Effector memory CD8-positive, alpha-beta T cell (primary cell): ENCODE measurements around the gene HDDC3.
"Not testable (repeated sequence)": the region's sequence is repeated elsewhere in the genome, so short reads cannot be mapped to it uniquely, and the experiment has no call there.

Experiments used
- ATAC-seq: fragments of 150-1000 bp; cut with Tn5 transposase; replicated peaks from 2 replicates; pipeline ENCODE4 v1.10.0; 2021; ENCODE audit warnings: mild to moderate bottlenecking, moderate library complexity
- DNase-seq, 3 experiments: peaks; one replicate each; pipeline ENCODE4 v3.0.0; 2021
- H3K27ac Mint-ChIP-seq, 2 donors: one replicate each; pipeline ENCODE4 v1.8.0; 2022; ENCODE audit warnings: mild to moderate bottlenecking in 2 of 2, mixed read lengths in 2 of 2, moderate library complexity in 2 of 2
- H3K27me3 Mint-ChIP-seq, 2 donors: one replicate each; pipeline ENCODE4 v1.8.0; 2022; ENCODE audit warnings: mixed read lengths in 2 of 2
- H3K36me3 Mint-ChIP-seq: one replicate; pipeline ENCODE4 v1.8.0; 2022; ENCODE audit warnings: mild to moderate bottlenecking, moderate library complexity, mixed read lengths; ENCODE audit not compliant: insufficient read depth
- H3K4me1 Mint-ChIP-seq, 2 donors: one replicate each; pipeline ENCODE4 v1.8.0; 2022; ENCODE audit warnings: low read depth in 2 of 2, mixed read lengths in 2 of 2
- H3K4me3 Mint-ChIP-seq, 2 donors: one replicate each; pipeline ENCODE4 v1.8.0; 2022; ENCODE audit warnings: mild to moderate bottlenecking in 2 of 2, mixed read lengths in 2 of 2, moderate library complexity in 2 of 2
- H3K9me3 Mint-ChIP-seq, 2 donors: one replicate each; pipeline ENCODE4 v1.8.0; 2022; ENCODE audit warnings: mixed read lengths in 2 of 2

Gene HDDC3

DNA sequence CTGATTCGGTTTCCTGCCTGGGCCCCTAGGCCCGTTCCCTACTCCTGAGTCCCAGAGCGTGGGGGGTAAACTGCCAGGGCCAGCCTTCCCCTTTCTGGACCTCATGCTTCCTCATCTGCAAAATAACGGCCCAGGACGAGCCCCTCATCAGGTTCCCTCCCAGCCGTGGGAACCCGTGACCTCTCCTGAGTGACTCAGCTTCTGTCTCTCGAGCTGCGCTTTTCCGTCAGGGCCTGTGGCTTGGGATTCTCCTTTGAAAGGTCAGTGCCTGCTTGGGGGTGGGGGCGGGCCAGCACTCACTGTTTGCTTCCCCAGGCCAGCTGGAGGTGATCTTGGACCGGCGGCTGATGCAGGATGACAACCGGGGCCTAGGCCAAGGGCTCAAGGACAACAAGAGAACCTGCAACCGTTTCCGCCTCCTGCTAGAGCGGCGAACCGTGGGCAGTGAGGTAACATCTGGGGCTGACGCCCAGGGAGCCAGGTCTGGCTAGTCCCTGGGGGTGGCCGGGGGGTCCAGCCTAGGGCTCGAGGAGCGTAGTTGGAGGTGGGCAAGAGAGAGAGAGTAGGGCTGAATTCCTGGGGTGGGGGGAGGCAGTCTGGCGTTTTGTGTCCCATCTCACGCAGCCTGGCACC lies 16.4 kb downstream of the HDDC3 start:
- no peaks in the 10 kb centered on the region for H3K9me3 Mint-ChIP-seq
- DNase-seq (no peak), ATAC-seq (peak; percentile 32)
- H3K4me3 Mint-ChIP-seq = no peak overlapping the region
- peaks cover 4 to 5% of the 10 kb centered on the region in 2 donors for H3K4me1 Mint-ChIP-seq
- peaks cover 60% of the 10 kb centered on the region for H3K36me3 Mint-ChIP-seq
- no peaks in the 10 kb centered on the region for H3K27me3 Mint-ChIP-seq
- peak overlapping the region in 1 of 2 donors; percentile 78 for H3K27ac Mint-ChIP-seq

DNA sequence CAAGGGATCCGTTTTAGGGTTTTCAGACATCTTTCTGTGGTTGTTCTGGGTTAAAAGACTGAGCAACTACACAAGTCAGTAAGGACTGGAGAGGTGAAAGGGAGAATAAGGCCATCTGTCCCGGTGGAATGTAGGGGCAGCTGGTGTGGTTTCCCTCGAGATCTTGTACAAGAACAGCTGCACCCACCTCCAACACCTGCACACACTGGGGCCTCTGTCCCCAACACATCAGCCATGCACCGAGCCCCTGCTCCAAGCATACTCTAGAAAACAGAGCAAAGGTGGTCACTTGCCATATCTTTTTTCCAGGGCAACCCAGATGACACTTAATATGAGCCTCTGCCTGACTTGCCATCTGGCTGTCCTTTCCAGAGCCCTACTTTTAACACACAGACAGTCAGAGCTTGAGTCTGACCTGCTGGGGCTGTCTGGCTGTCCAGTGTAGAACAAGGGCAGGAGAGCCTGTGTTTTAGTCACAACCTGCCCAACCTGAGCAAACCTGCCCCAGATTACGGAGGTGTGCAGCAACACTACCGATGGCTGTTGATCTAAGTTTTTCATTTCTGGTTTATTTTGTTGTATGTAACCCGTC lies 17.0 kb downstream of the HDDC3 start:
- ATAC-seq (no peak), DNase-seq (no peak)
- no peaks in the 10 kb centered on the region for H3K27me3 Mint-ChIP-seq
- peaks cover 58% of the 10 kb centered on the region for H3K36me3 Mint-ChIP-seq
- no peaks in the 10 kb centered on the region for H3K9me3 Mint-ChIP-seq
- peak overlapping the region; percentile 16 to 78 for H3K27ac Mint-ChIP-seq
- peaks cover 4 to 5% of the 10 kb centered on the region in 2 donors for H3K4me1 Mint-ChIP-seq
- no peak overlapping the region for H3K4me3 Mint-ChIP-seq

DNA sequence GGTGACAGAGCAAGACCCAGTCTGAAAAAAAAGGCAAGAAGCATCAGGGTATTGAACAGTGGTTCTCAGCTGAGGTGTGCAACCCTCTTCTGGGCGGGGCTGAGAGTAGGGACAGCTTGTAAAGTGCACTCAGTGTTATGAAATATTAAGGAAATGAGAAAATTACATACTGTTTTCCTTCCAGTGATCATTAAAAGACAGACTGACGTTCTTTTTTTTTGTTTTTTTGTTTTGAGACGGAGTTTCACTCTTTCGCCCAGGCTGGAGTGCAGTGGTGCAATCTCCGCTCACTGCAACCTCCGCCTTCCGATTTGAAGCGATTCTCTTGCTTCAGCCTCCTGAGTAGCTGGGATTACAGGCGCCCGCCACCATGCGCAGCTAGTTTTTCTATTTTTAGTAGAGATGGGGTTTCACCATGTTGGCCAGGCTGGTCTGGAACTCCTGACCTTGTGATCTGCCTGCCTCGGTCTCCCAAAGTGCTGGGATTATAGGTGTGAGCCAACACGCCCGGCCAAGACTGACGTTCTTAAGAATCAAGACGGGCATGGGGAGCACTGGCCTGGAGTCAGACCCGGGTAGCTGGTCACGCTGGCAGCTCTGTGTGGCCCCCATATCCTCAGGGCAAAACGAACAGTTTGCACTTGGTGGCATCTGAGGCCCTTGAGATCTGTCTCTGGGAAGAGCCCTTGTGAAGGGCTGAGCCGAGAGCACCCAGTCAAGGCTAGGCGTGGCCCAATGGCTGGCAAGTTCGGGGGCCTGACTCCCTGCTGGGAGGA lies 17.9 kb downstream of the HDDC3 start:
- no peak overlapping the region for H3K4me3 Mint-ChIP-seq
- no peak for DNase-seq
- ATAC-seq = no peak
- H3K4me1 Mint-ChIP-seq = peaks cover 4 to 5% of the 10 kb centered on the region in 2 donors
- peak overlapping the region; percentile 16 to 55 for H3K27ac Mint-ChIP-seq
- H3K27me3 Mint-ChIP-seq = no peaks in the 10 kb centered on the region
- H3K36me3 Mint-ChIP-seq = peaks cover 60% of the 10 kb centered on the region
- H3K9me3 Mint-ChIP-seq = no peaks in the 10 kb centered on the region

DNA sequence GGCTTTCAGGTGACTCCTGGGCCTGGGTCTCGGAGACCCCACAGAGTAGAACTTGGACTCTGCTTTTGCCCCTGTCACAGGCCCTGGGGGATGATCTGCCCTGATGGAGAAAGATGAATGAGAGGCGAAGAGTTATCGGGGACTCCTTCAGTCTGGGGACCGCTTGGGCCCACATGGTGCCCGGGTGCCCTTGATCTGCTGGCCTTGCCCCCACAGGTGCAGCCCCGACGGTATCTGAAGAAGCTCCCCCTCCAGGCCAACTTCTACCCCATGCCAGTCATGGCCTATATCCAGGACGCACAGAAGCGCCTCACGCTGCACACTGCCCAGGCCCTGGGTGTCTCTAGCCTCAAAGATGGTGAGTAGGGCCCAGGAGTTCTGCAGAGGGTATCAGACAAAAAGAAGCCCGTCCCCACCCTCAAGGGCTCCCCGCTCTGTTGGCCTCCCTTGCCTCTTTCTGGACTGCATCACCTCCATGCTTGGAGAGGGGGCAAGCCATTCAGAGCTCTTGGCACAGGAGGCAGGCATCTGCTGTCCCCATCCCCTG lies 18.9 kb downstream of the HDDC3 start:
- H3K27ac Mint-ChIP-seq = peak overlapping the region in 1 of 2 donors; percentile 29
- no peaks in the 10 kb centered on the region for H3K27me3 Mint-ChIP-seq
- H3K9me3 Mint-ChIP-seq = no peaks in the 10 kb centered on the region
- H3K4me3 Mint-ChIP-seq = no peak overlapping the region
- ATAC-seq = no peak
- peaks cover 4 to 5% of the 10 kb centered on the region in 2 donors for H3K4me1 Mint-ChIP-seq
- DNase-seq = no peak
- peaks cover 65% of the 10 kb centered on the region for H3K36me3 Mint-ChIP-seq

DNA sequence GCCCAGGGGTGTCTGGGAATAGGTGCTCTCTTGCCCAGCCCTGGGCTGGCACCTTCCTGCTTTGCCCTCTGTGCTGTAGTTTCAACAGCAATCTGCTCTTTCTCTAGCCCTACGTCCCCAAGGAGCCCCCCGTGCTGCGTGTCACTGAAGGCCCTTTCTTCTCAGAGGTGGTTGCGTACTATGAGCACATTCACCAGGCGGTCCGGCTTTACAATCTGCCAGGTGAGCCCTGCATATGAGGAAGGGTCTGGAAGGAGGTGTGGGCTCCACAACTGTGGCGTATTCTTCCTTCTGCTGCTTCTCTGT lies 19.6 kb downstream of the HDDC3 start:
- H3K4me1 Mint-ChIP-seq = peaks cover 4 to 5% of the 10 kb centered on the region in 2 donors
- ATAC-seq (no peak), DNase-seq (no peak)
- no peaks in the 10 kb centered on the region for H3K9me3 Mint-ChIP-seq
- peak overlapping the region in 1 of 2 donors; percentile 29 for H3K27ac Mint-ChIP-seq
- H3K4me3 Mint-ChIP-seq = no peak overlapping the region
- no peaks in the 10 kb centered on the region for H3K27me3 Mint-ChIP-seq
- H3K36me3 Mint-ChIP-seq = peaks cover 61% of the 10 kb centered on the region

DNA sequence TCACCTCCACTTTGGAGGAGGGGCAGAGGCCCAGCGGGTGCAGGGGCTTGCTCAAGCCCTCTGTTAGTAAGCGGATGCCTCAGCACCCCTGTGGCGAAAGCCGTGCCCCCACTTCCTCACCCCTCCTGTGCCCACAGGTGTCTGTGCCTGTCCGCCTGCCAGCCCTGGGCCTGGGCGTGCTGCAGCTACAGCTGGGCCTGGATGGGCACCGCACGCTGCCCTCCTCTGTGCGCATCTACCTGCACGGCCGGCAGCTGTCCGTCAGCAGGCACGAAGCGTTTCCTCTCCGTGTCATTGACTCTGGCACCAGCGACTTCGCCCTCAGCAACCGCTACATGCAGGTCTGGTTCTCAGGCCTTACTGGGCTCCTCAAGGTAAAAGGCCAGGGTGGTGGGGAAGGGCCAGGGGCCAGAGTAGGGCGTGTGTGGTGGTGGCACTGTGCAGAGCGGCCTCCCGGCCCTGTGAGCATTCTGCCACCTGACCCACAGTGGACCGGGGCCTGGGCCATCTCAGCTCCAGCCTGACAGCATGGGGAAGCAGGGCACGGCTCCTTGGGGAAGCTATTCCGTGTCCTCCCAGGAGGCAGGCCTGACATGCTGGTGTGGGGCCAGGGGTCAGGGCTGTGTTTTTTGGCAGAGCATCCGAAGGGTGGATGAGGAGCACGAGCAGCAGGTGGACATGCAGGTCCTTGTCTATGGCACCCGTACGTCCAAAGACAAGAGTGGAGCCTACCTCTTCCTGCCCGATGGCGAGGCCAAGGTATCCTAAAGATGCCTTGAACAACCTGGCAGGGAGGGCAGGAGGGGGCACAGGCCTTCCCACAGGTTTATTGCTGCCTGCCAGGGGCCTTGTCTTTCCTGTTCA lies 20.2 kb downstream of the HDDC3 start:
- Mint-ChIP-seq H3K9me3 (no peaks in the 10 kb centered on the region), H3K36me3 (peaks cover 55% of the 10 kb centered on the region)

DNA sequence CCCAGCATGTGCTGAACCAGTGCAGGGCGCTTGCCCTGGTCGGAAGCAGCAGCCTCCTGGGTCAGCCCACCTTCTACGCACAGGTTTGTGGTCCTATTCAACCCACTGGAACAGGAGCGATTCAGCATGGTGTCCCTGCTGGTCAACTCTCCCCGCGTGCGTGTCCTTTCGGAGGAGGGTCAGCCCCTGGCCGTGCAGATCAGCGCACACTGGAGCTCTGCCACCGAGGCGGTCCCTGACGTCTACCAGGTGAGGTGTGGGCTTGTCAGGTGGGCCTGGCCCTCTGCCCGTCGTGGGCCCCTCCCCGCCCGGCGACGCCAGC lies 21.1 kb downstream of the HDDC3 start:
- H3K27me3 Mint-ChIP-seq = no peaks in the 10 kb centered on the region
- no peak for DNase-seq

More for the DNA sequence above, 20.2 kb downstream of the HDDC3 start:
- DNase-seq (no peak), ATAC-seq (no peak)
- H3K4me3 Mint-ChIP-seq = no peak overlapping the region
- H3K27ac Mint-ChIP-seq = peak overlapping the region in 1 of 2 donors; percentile 29
- H3K27me3 Mint-ChIP-seq = no peaks in the 10 kb centered on the region
- peaks cover 1 to 5% of the 10 kb centered on the region in 2 donors for H3K4me1 Mint-ChIP-seq

DNA sequence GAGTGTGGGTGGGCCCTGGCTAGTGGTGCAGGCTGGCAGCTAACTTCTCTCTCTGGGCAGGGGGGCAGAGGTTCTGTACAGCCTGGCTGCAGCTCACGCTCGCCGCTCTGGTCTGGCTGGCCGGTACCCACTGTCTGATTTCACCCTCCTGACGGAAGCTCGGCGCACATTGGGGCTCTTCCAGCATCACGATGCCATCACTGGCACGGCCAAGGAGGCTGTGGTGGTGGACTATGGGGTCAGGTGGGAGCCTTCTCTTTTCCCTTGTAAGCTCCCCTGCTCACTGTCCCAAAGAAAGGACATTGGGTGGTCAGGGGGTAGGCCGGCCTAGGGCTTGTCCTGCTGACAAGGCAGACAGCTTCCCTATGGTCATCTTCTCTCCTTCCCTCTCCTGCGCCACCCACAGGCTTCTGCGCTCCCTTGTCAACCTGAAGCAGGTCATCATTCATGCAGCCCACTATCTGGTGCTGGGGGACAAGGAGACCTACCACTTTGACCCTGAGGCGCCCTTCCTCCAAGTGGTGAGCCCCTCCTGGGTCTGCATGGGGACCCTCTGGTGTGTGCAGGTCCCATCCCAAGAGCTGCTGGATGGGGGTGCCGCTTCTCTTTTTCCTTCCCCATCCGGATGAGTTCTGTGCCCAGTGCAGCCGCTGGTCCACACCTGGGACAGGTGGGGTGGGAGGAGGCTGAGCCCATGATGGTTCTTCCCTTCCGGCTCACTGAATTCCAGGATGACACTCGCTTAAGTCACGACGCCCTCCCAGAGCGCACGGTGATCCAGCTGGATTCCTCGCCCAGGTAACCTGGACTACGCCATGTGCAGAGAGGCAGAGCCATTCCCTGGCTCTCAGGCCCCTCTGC lies 21.7 kb downstream of the HDDC3 start:
- H3K4me1 Mint-ChIP-seq = peaks cover 2 to 4% of the 10 kb centered on the region in 2 donors
- no peaks in the 10 kb centered on the region for H3K27me3 Mint-ChIP-seq
- ATAC-seq = no peak
- no peak for DNase-seq
- H3K36me3 Mint-ChIP-seq = peaks cover 55% of the 10 kb centered on the region
- H3K9me3 Mint-ChIP-seq = no peaks in the 10 kb centered on the region
- H3K27ac Mint-ChIP-seq = peak overlapping the region in 1 of 2 donors; percentile 55
- H3K4me3 Mint-ChIP-seq = no peak overlapping the region

More for the DNA sequence above, 21.1 kb downstream of the HDDC3 start:
- H3K4me1 Mint-ChIP-seq = no peaks in the 10 kb centered on the region
- H3K36me3 Mint-ChIP-seq = peaks cover 54% of the 10 kb centered on the region
- H3K9me3 Mint-ChIP-seq = no peaks in the 10 kb centered on the region
- no peak for ATAC-seq
- no peak overlapping the region for H3K4me3 Mint-ChIP-seq
- H3K27ac Mint-ChIP-seq = no peak overlapping the region

DNA sequence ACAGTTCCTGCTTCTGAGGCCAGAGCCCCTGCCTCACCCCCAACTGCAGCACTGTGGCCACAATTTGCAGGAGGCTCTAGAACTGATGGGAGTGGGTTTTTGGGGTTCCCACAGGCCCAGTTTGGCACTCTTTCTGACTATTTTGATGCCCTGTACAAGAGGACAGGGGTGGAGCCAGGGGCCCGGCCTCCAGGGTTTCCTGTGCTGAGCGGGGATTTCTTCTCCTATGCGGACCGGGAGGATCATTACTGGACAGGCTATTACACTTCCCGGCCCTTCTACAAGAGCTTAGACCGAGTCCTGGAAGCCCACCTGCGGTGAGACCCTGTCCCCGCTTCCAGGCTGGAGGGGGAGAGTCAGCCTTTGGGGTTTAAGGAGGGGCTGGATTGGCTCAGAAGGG lies 22.4 kb downstream of the HDDC3 start:
- Mint-ChIP-seq H3K4me3 (no peak overlapping the region), H3K36me3 (peaks cover 58% of the 10 kb centered on the region), H3K4me1 (peaks cover 7 to 8% of the 10 kb centered on the region in 2 donors), H3K9me3 (no peaks in the 10 kb centered on the region), H3K27ac (peak overlapping the region in 1 of 2 donors; percentile 55), H3K27me3 (no peaks in the 10 kb centered on the region)
- DNase-seq = no peak
- no peak for ATAC-seq

DNA sequence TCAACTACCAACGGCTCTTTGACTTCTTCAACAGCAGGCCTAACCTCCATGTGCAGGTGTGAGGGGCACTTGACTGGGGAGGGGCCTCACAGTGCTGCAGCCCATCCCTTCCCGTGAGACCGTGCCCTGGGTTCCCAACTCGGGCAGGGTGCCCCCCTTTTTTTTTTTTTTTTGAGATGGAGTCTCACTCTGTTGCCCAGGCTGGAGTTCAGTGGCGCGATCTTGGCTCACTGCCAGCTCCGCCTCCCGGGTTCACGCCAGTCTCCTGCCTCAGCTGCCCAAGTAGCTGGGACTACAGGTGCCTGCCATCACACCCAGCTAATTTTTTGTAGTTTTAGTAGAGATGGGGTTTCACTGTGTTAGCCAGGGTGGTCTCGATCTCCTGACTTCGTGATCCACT lies 22.9 kb downstream of the HDDC3 start:
- peak overlapping the region in 1 of 2 donors; percentile 55 for H3K27ac Mint-ChIP-seq
- H3K27me3 Mint-ChIP-seq, H3K4me3 Mint-ChIP-seq, DNase-seq, H3K4me1 Mint-ChIP-seq, H3K9me3 Mint-ChIP-seq, ATAC-seq: not testable (repeated sequence)
- peaks cover 54% of the 10 kb centered on the region for H3K36me3 Mint-ChIP-seq

DNA sequence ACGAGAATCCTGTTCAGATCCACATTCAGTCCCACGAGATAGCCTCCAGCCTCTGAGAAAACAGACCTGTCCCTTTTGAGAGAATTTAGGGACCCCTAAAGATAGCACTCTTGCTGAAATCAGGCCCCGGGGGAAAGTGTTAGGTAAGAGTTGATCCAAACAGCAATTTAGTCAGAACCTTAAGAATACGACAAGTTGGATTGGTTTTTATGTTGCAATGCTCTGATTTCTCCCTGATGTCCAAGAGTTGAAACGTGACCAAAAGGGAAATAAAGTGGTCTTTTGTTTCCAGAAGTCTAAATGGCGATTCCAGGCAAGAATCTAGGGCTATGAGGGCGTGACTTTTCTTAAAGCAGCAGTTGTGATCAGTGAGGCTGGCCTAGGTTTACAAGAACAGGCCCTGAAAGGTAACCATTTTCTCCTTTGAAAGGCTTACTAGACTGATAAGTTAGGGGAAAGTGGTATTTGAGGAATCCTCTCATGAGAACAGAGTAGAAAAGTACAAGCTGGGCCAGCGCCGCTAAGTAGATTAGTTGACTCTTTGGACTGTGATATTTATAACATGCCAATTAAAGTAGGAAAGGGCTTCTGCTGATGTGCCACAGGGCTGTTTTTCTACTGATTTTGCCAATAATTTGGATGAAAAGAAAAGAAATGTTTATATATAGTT lies 24.4 kb downstream of the HDDC3 start:
- no peaks in the 10 kb centered on the region for H3K27me3 Mint-ChIP-seq

DNA sequence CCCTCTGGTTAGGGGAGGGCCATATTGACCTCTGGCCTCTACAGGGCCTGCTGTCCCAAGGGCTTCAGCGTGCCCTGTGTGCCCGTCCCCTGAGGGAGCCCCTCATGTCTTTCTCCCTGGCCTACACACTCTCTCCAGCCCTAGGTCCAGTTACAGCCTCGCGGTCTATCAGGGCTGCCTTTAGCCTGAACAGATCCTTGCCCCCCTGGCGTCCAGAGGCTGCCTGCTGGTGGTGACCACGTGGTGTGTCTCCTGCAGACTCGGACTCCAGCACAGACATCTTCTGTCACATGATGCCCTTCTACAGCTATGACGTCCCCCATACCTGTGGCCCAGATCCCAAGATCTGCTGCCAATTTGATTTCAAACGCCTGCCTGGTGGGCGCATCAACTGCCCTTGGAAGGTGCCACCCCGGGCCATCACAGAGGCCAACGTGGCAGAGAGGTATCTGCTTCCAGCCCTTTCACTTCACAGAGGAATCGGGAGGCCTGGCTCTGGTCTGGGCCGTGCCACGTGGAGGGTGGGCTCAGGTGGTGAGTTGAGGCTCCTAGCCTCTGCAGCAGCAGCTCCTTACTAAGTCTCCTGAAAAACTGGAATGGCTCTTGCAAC lies 25.2 kb downstream of the HDDC3 start:
- Mint-ChIP-seq H3K27me3 (no peaks in the 10 kb centered on the region), H3K9me3 (no peaks in the 10 kb centered on the region), H3K4me3 (no peak overlapping the region), H3K4me1 (peaks cover 13 to 16% of the 10 kb centered on the region in 2 donors), H3K36me3 (peaks cover 48% of the 10 kb centered on the region), H3K27ac (no peak overlapping the region)
- ATAC-seq = no peak
- no peak for DNase-seq

More for the DNA sequence above, 24.4 kb downstream of the HDDC3 start:
- DNase-seq (no peak), ATAC-seq (no peak)
- H3K4me3 Mint-ChIP-seq = no peak overlapping the region
- peaks cover 46% of the 10 kb centered on the region for H3K36me3 Mint-ChIP-seq
- peaks cover 12 to 16% of the 10 kb centered on the region in 2 donors for H3K4me1 Mint-ChIP-seq
- H3K9me3 Mint-ChIP-seq = no peaks in the 10 kb centered on the region
- H3K27ac Mint-ChIP-seq = no peak overlapping the region
